Esophagus squamous epithelium (tissue), 5 donors: ENCODE data around the gene ECI1. TPM values are rescaled to one million over a fixed set of nuclear protein-coding genes. Genes with fewer than 3 reads are reported as not detected.
"Not testable (repeated sequence)": the region's sequence is repeated elsewhere in the genome, so short reads cannot be mapped to it uniquely, and the experiment has no call there.

Experiments
- DNase-seq: peaks from one replicate; lab custom pipeline; 2025; lab: John Stamatoyannopoulos, UW
- H3K27ac ChIP-seq, 4 donors: fragments of 200-600 bp; sonication (generic); one replicate each; pipeline ENCODE4 v1.5.1; 2016 to 2019; ENCODE audit warnings: mild to moderate bottlenecking in 1 of 4
- H3K27me3 ChIP-seq, 4 donors: fragments of 200-600 bp; sonication (generic); 1 replicate in 3 of 4; 2 replicates in 1 of 4; pipeline versions ENCODE4 v1.5.1 to v1.6.0; 2017 to 2021; ENCODE audit warnings: antibody characterized with exemption in 1 of 4
- H3K36me3 ChIP-seq, 3 donors: fragments of 200-600 bp; sonication (generic); one replicate each; pipeline ENCODE4 v1.5.1; 2016 to 2019
- H3K4me1 ChIP-seq, 3 donors: fragments of 200-600 bp; sonication (generic); one replicate each; pipeline ENCODE4 v1.5.1; 2017 to 2019
- H3K4me3 ChIP-seq, 4 donors: fragments of 200-600 bp; sonication (generic); 1 replicate in 3 of 4; 2 replicates in 1 of 4; pipeline ENCODE4 v1.5.1; 2016 to 2019; ENCODE audit warnings: mild to moderate bottlenecking in 2 of 4, moderate library complexity in 1 of 4
- H3K9me3 ChIP-seq, 3 donors: fragments of 200-600 bp; sonication (generic); one replicate each; pipeline ENCODE4 v1.5.1; 2016 to 2019
- CTCF ChIP-seq, 6 experiments: fragments of 450-650 bp in 4 of 6; fragments of 200-600 bp in 2 of 6; sonication (generic) in 2 of 6; IDR thresholded peaks; one replicate each; pipeline ENCODE4 v1.5.1; 2016 to 2019; ENCODE audit warnings: antibody characterized with exemption in 6 of 6, mild to moderate bottlenecking in 4 of 6, moderate library complexity in 4 of 6
- POLR2A ChIP-seq, 4 donors: fragments of 450-650 bp; IDR thresholded peaks; one replicate each; pipeline ENCODE4 v1.6.1; 2017; ENCODE audit warnings: antibody characterized with exemption in 4 of 4, mild to moderate bottlenecking in 4 of 4, moderate library complexity in 3 of 4
- WGBS, 2 donors: methylation state at CpG; one replicate each; pipeline ENCODE4 v1.1.5; 2018; 5-methylcytosine and 5-hydroxymethylcytosine counted together
- intact Hi-C: fragments of 100-400 bp; cut with DNase I; formaldehyde crosslinking; loops from one replicate; pipeline ENCODE4 v1.15.0; 2022
- total RNA-seq, 4 donors: library from RNA; depleted of rRNA; stranded (reverse); fragments of >200 nt; gene quantifications; one replicate each; pipeline ENCODE4 v1.1.0, GENCODE V29; 2016
- donor health status: DM: yes; HTN: yes; CAD: no.

Gene ECI1
- total RNA-seq, 4 donors from 2014 or later, result 38.6 to 50.7 (median 42.6) TPM

- Histone ChIP-seq H3K4me3 (no peak overlapping the region), H3K36me3 (peaks cover 29 to 93% (median 31%) of the 10 kb centered on the region in 3 donors), H3K27me3 (no peaks in the 10 kb centered on the region), H3K4me1 (peaks cover 0 to 2% (median 0%) of the 10 kb centered on the region in 3 donors), H3K9me3 (no peaks in the 10 kb centered on the region), H3K27ac (no peak overlapping the region)
- TF ChIP-seq CTCF (IDR thresholded peaks at IDR 0.05) (no peak), POLR2A (IDR thresholded peaks at IDR 0.05) (no peak)
- no peak for DNase-seq
- intact Hi-C loops, result no loop called here
- 77% methylated on average over 3 of the region's 17 CpGs; no CpG with 5 or more reads in 1 of the 2 donors for WGBS, 2 donors
These were observed 7.1 kb downstream of the ECI1 start for GRCh38 chr16:2244301-2244700.

- intact Hi-C loops, result no loop called here
- H3K27ac ChIP-seq, result no peak overlapping the region
- no peaks in the 10 kb centered on the region for H3K9me3 ChIP-seq
- 91 to 93% methylated on average over 4 to 10 of the region's 11 CpGs for WGBS, 2 donors
- no peaks in the 10 kb centered on the region for H3K27me3 ChIP-seq
- H3K4me3 ChIP-seq, result no peak overlapping the region
- no peak for TF ChIP-seq CTCF (IDR thresholded peaks at IDR 0.05)
- no peak for TF ChIP-seq POLR2A (IDR thresholded peaks at IDR 0.05)
- peaks cover 0 to 4% (median 0%) of the 10 kb centered on the region in 3 donors for H3K4me1 ChIP-seq
- no peak for DNase-seq
- peaks cover 29 to 89% (median 31%) of the 10 kb centered on the region in 3 donors for H3K36me3 ChIP-seq
These were observed 7.6 kb downstream of the ECI1 start for GRCh38 chr16:2243781-2244180.

GRCh38 chr16:2243031-2243528, 8.3 kb downstream of the ECI1 start:
- no peak for DNase-seq
- Histone ChIP-seq H3K27me3 (peaks cover 0 to 7% (median 0%) of the 10 kb centered on the region in 4 donors), H3K9me3 (no peaks in the 10 kb centered on the region), H3K36me3 (peaks cover 29 to 83% (median 31%) of the 10 kb centered on the region in 3 donors), H3K27ac (no peak overlapping the region), H3K4me3 (no peak overlapping the region), H3K4me1 (peaks cover 0 to 11% (median 2%) of the 10 kb centered on the region in 3 donors)
- intact Hi-C loops, result no loop called here
- WGBS, 2 donors, result no CpG with 5 or more reads among the region's 19 CpGs
- TF ChIP-seq POLR2A (IDR thresholded peaks at IDR 0.05) (no peak), CTCF (IDR thresholded peaks at IDR 0.05) (no peak)

GRCh38 chr16:2242598-2242997, 8.8 kb downstream of the ECI1 start:
- peaks cover 3 to 15% (median 5%) of the 10 kb centered on the region in 3 donors for H3K4me1 ChIP-seq
- no peak overlapping the region for H3K27ac ChIP-seq
- no peak for TF ChIP-seq POLR2A (IDR thresholded peaks at IDR 0.05)
- TF ChIP-seq CTCF (IDR thresholded peaks at IDR 0.05), result no peak
- peaks cover 0 to 12% (median 0%) of the 10 kb centered on the region in 4 donors for H3K27me3 ChIP-seq
- no peak overlapping the region for H3K4me3 ChIP-seq
- intact Hi-C loops, result no loop called here
- DNase-seq, result no peak
- H3K36me3 ChIP-seq, result peaks cover 29 to 82% (median 31%) of the 10 kb centered on the region in 3 donors
- no peaks in the 10 kb centered on the region for H3K9me3 ChIP-seq
- 71 to 76% methylated on average over 5 to 10 of the region's 11 CpGs for WGBS, 2 donors

- intact Hi-C loops, DNase-seq, H3K27ac ChIP-seq, H3K9me3 ChIP-seq, H3K4me3 ChIP-seq: not testable (repeated sequence)
- Histone ChIP-seq H3K27me3 (peaks cover 7 to 34% (median 13%) of the 10 kb centered on the region in 4 donors), H3K4me1 (peaks cover 17 to 37% (median 22%) of the 10 kb centered on the region in 3 donors), H3K36me3 (peaks cover 24 to 67% (median 26%) of the 10 kb centered on the region in 3 donors)
- WGBS, 2 donors, result 54 to 66% methylated on average over 9 of the region's 9 CpGs
These were observed 11.1 kb downstream of the ECI1 start for GRCh38 chr16:2240331-2240730.
